Measurements from ENCODE around the gene MAGIX. TPM values are rescaled to one million over a fixed set of nuclear protein-coding genes. Genes with fewer than 3 reads are reported as not detected.
"Not testable (repeated sequence)": the region's sequence is repeated elsewhere in the genome, so short reads cannot be mapped to it uniquely, and the experiment has no call there.

The MAGIX gene
- total and polyA plus RNA-seq, 2 donors (not counting 1 experiment from before 2014, with no cell fraction given): 0.40 to 1.7 TPM

DNA sequence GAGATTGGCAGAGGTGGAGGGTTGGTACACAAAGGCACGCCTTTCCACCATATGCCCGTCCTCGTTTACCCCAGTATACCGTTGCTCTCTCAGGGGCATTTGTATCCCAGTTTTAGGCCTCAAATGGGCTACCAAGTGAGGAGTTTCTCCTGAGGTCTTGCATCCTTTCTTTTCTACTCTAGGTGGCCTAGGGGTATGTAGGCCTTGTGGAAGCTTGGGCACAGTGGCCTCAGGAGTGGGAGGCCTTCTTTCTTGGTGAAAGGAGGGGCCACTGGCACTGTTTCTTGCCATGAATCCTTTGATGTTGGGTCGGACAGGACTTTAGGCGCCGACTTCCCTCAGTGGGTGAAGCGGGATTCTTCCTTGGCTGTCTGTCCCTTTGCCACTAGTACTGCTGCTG is 15.3 kb upstream of the MAGIX start:
- no peaks in the 10 kb centered on the region for H3K9me3 ChIP-seq (ENCODE audit: control insufficient read depth, insufficient read depth, low read depth, low read length)
- TF ChIP-seq, protein P1, sequence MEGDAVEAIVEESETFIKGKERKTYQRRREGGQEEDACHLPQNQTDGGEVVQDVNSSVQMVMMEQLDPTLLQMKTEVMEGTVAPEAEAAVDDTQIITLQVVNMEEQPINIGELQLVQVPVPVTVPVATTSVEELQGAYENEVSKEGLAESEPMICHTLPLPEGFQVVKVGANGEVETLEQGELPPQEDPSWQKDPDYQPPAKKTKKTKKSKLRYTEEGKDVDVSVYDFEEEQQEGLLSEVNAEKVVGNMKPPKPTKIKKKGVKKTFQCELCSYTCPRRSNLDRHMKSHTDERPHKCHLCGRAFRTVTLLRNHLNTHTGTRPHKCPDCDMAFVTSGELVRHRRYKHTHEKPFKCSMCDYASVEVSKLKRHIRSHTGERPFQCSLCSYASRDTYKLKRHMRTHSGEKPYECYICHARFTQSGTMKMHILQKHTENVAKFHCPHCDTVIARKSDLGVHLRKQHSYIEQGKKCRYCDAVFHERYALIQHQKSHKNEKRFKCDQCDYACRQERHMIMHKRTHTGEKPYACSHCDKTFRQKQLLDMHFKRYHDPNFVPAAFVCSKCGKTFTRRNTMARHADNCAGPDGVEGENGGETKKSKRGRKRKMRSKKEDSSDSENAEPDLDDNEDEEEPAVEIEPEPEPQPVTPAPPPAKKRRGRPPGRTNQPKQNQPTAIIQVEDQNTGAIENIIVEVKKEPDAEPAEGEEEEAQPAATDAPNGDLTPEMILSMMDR (conservative IDR thresholded peaks at IDR 0.05 in 1 of 2, IDR thresholded peaks at IDR 0.05 in 1 of 2; ENCODE audit: low read depth in 1 of 2, low read length in 2 of 2): no peak
- TF ChIP-seq EZH2 (IDR thresholded peaks at IDR 0.05; ENCODE audit: low read length, missing control alignments): no peak
- DNase-seq (ENCODE audit: low read depth in 2 of 2): no peak
- H3K4me2 ChIP-seq (ENCODE audit: extremely low read depth, insufficient read depth, low read length): no peak overlapping the region
- no peak overlapping the region for H3K9ac ChIP-seq (ENCODE audit: insufficient read depth, low read length)
- no peak overlapping the region for H3K4me3 ChIP-seq (replicated peaks in 1 of 4; ENCODE audit: control extremely low read depth in 1 of 4, insufficient read depth in 1 of 4, low read depth in 3 of 4, low read length in 4 of 4)
- H3K27ac ChIP-seq (ENCODE audit: insufficient read depth, low read length): no peak overlapping the region
- no peak overlapping the region for H2AFZ ChIP-seq (ENCODE audit: low read length)
- H3K36me3 ChIP-seq (ENCODE audit: control insufficient read depth, insufficient read depth, low read length): no peaks in the 10 kb centered on the region
- H3K27me3 ChIP-seq (ENCODE audit: control insufficient read depth, insufficient read depth, low read length): no peaks in the 10 kb centered on the region
- H3K79me2 ChIP-seq (ENCODE audit: control insufficient read depth, insufficient read depth, low read length): no peaks in the 10 kb centered on the region
- H4K20me1 ChIP-seq (ENCODE audit: control insufficient read depth, extremely low read depth, insufficient read depth, low read length): no peaks in the 10 kb centered on the region
- H3K4me1 ChIP-seq (ENCODE audit: control insufficient read depth, extremely low read depth, insufficient read depth, low read length): no peaks in the 10 kb centered on the region

GRCh38 chrX:49147936-49148335 is 14.6 kb upstream of the MAGIX start:
- Histone ChIP-seq H2AFZ (ENCODE audit: low read length) (no peak overlapping the region), H3K9me3 (ENCODE audit: control insufficient read depth, insufficient read depth, low read depth, low read length) (no peaks in the 10 kb centered on the region), H3K27ac (ENCODE audit: insufficient read depth, low read length) (no peak overlapping the region), H3K79me2 (ENCODE audit: control insufficient read depth, insufficient read depth, low read length) (no peaks in the 10 kb centered on the region), H3K9ac (ENCODE audit: insufficient read depth, low read length) (no peak overlapping the region), H3K27me3 (ENCODE audit: control insufficient read depth, insufficient read depth, low read length) (no peaks in the 10 kb centered on the region), H3K4me3 (replicated peaks in 1 of 4; ENCODE audit: control extremely low read depth in 1 of 4, insufficient read depth in 1 of 4, low read depth in 3 of 4, low read length in 4 of 4) (no peak overlapping the region), H3K4me2 (ENCODE audit: extremely low read depth, insufficient read depth, low read length) (no peak overlapping the region), H3K36me3 (ENCODE audit: control insufficient read depth, insufficient read depth, low read length) (no peaks in the 10 kb centered on the region), H3K4me1 (ENCODE audit: control insufficient read depth, extremely low read depth, insufficient read depth, low read length) (no peaks in the 10 kb centered on the region), H4K20me1 (ENCODE audit: control insufficient read depth, extremely low read depth, insufficient read depth, low read length) (no peaks in the 10 kb centered on the region)
- TF ChIP-seq, protein P1 (conservative IDR thresholded peaks at IDR 0.05 in 1 of 2, IDR thresholded peaks at IDR 0.05 in 1 of 2; ENCODE audit: low read depth in 1 of 2, low read length in 2 of 2): no peak
- no peak for TF ChIP-seq EZH2 (IDR thresholded peaks at IDR 0.05; ENCODE audit: low read length, missing control alignments)
- DNase-seq (ENCODE audit: low read depth in 2 of 2): no peak

GRCh38 chrX:49148390-49149100 is 14.0 kb upstream of the MAGIX start:
- not testable (repeated sequence) for H3K4me3 ChIP-seq (replicated peaks in 1 of 4; ENCODE audit: control extremely low read depth in 1 of 4, insufficient read depth in 1 of 4, low read depth in 3 of 4, low read length in 4 of 4); H3K79me2 ChIP-seq (ENCODE audit: control insufficient read depth, insufficient read depth, low read length); DNase-seq (ENCODE audit: low read depth in 2 of 2); H4K20me1 ChIP-seq (ENCODE audit: control insufficient read depth, extremely low read depth, insufficient read depth, low read length); H3K27me3 ChIP-seq (ENCODE audit: control insufficient read depth, insufficient read depth, low read length); H3K9me3 ChIP-seq (ENCODE audit: control insufficient read depth, insufficient read depth, low read depth, low read length); H3K27ac ChIP-seq (ENCODE audit: insufficient read depth, low read length); H3K9ac ChIP-seq (ENCODE audit: insufficient read depth, low read length); H3K4me2 ChIP-seq (ENCODE audit: extremely low read depth, insufficient read depth, low read length); H3K4me1 ChIP-seq (ENCODE audit: control insufficient read depth, extremely low read depth, insufficient read depth, low read length); H2AFZ ChIP-seq (ENCODE audit: low read length); H3K36me3 ChIP-seq (ENCODE audit: control insufficient read depth, insufficient read depth, low read length)

DNA sequence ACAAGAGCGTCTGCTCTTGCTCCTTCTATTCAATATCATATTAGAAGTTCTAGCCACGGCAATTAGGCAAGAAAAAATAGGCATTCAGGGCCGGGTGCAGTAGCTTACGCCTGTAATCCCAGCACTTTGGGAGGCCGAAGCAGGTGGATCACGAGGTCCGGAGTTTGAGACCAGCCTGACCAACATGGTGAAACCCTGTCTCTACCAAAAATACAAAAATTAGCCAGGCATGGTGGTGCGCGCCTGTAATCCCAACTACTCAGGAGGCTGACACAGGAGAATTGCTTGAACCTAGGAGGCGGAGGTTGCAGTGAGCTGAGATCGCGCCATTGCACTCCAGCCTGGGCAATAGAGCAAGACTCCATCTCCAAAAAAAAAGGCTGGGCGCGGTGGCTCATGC is 13.3 kb upstream of the MAGIX start:
- H3K4me2 ChIP-seq (ENCODE audit: extremely low read depth, insufficient read depth, low read length); H3K9ac ChIP-seq (ENCODE audit: insufficient read depth, low read length); H3K4me3 ChIP-seq (replicated peaks in 1 of 4; ENCODE audit: control extremely low read depth in 1 of 4, insufficient read depth in 1 of 4, low read depth in 3 of 4, low read length in 4 of 4); H3K4me1 ChIP-seq (ENCODE audit: control insufficient read depth, extremely low read depth, insufficient read depth, low read length); H4K20me1 ChIP-seq (ENCODE audit: control insufficient read depth, extremely low read depth, insufficient read depth, low read length); H3K9me3 ChIP-seq (ENCODE audit: control insufficient read depth, insufficient read depth, low read depth, low read length); H3K79me2 ChIP-seq (ENCODE audit: control insufficient read depth, insufficient read depth, low read length); H2AFZ ChIP-seq (ENCODE audit: low read length); H3K27me3 ChIP-seq (ENCODE audit: control insufficient read depth, insufficient read depth, low read length); H3K27ac ChIP-seq (ENCODE audit: insufficient read depth, low read length); H3K36me3 ChIP-seq (ENCODE audit: control insufficient read depth, insufficient read depth, low read length); DNase-seq (ENCODE audit: low read depth in 2 of 2): not testable (repeated sequence)
